ENCODE data around the gene ANKIB1. TPM values are rescaled to one million over a fixed set of nuclear protein-coding genes. Genes with fewer than 3 reads are reported as not detected.

The ANKIB1 gene
- total RNA-seq, 2 donors from 2014 or later: 38.9 to 41.5 TPM

DNA sequence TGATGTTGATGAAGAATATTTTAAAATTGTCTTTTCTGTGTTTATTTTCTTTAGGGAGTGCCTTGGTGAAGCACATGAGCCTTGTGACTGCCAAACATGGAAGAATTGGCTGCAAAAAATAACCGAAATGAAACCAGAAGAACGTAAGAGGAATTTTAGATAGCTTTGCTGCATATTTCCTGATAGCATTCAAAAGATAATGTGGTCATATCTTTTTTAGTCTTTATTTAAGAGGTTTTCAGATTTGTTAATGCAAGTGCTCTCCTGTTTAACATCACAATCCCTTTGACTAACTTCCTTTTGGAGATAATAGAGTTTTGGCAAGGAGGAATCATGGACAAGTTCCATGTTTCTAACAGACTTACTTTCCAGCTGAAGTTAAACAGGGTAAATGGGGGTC is 116.4 kb downstream of the ANKIB1 start:
- Histone ChIP-seq H3K27ac (no peak overlapping the region), H3K4me3 (no peak overlapping the region), H3K9ac (ENCODE audit: low read depth in 2 of 2, low read length in 2 of 2) (no peak overlapping the region), H3K36me3 (no peaks in the 10 kb centered on the region), H3K9me3 (no peaks in the 10 kb centered on the region), H3K4me1 (no peaks in the 10 kb centered on the region), H3K27me3 (no peaks in the 10 kb centered on the region)
- no peak for DNase-seq
- intact Hi-C loops (cut with DNase I): no loop called here
- TF ChIP-seq, protein P1, sequence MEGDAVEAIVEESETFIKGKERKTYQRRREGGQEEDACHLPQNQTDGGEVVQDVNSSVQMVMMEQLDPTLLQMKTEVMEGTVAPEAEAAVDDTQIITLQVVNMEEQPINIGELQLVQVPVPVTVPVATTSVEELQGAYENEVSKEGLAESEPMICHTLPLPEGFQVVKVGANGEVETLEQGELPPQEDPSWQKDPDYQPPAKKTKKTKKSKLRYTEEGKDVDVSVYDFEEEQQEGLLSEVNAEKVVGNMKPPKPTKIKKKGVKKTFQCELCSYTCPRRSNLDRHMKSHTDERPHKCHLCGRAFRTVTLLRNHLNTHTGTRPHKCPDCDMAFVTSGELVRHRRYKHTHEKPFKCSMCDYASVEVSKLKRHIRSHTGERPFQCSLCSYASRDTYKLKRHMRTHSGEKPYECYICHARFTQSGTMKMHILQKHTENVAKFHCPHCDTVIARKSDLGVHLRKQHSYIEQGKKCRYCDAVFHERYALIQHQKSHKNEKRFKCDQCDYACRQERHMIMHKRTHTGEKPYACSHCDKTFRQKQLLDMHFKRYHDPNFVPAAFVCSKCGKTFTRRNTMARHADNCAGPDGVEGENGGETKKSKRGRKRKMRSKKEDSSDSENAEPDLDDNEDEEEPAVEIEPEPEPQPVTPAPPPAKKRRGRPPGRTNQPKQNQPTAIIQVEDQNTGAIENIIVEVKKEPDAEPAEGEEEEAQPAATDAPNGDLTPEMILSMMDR (IDR thresholded peaks at IDR 0.05): no peak

DNA sequence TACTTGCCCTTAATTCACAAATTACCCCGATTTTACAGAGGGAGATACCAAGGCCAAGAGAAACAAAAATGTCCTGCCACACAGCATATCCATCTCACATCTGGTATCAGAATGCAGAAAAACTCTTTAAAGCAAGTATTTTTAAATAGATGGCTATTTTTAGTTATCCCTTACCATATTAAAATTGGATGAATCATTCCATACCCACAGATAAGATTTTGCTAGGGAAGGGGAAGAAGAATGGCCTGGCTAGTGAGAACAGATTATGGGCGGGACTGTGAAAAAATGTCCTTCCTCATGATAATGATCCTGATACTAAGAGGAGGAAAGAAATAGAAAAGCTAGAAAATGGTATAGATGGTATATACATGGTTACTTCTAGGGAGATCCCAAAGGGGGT is 121.0 kb downstream of the ANKIB1 start:
- Histone ChIP-seq H3K4me1 (no peaks in the 10 kb centered on the region), H3K36me3 (no peaks in the 10 kb centered on the region)

DNA sequence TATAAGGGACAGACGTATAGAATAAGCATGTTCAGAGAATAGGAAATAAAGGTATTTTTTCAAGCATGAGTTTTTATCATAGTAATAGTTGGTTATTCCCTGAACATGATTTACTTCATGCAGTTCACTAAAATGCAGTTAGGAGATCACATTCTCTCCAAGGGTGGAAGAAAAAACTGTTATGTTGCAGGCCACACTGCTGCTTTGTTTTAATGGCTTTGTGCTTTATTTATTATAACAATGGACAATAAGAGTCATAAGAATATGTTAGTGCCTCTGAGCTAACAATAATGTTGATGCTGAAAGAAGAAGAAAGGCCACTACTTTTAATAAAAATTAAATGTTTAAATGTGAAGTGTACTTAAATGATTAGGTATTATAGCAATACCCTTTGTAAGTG is 123.0 kb downstream of the ANKIB1 start:
- Histone ChIP-seq H3K27ac (no peak overlapping the region), H3K27me3 (no peaks in the 10 kb centered on the region), H3K4me3 (no peak overlapping the region), H3K9ac (ENCODE audit: low read depth in 2 of 2, low read length in 2 of 2) (no peak overlapping the region), H3K9me3 (no peaks in the 10 kb centered on the region), H3K36me3 (no peaks in the 10 kb centered on the region), H3K4me1 (no peaks in the 10 kb centered on the region)
- intact Hi-C loops (cut with DNase I): no loop called here
- DNase-seq: no peak
- TF ChIP-seq, protein P1 (IDR thresholded peaks at IDR 0.05): no peak

More for the DNA sequence above, 121.0 kb downstream of the ANKIB1 start:
- intact Hi-C loops (cut with DNase I): no loop called here
- Histone ChIP-seq H3K9me3 (no peaks in the 10 kb centered on the region), H3K4me3 (no peak overlapping the region), H3K27me3 (no peaks in the 10 kb centered on the region), H3K27ac (no peak overlapping the region), H3K9ac (ENCODE audit: low read depth in 2 of 2, low read length in 2 of 2) (no peak overlapping the region)
- TF ChIP-seq, protein P1 (IDR thresholded peaks at IDR 0.05): no peak
- DNase-seq: no peak

GRCh38 chr7:92375013-92375412 is 129.2 kb downstream of the ANKIB1 start:
- Histone ChIP-seq H3K9ac (ENCODE audit: low read depth in 2 of 2, low read length in 2 of 2) (no peak overlapping the region), H3K36me3 (no peaks in the 10 kb centered on the region), H3K9me3 (no peaks in the 10 kb centered on the region), H3K27me3 (no peaks in the 10 kb centered on the region), H3K27ac (no peak overlapping the region), H3K4me1 (no peaks in the 10 kb centered on the region), H3K4me3 (no peak overlapping the region)
- DNase-seq: no peak
- TF ChIP-seq, protein P1 (IDR thresholded peaks at IDR 0.05): no peak
- intact Hi-C loops (cut with DNase I): no loop called here

DNA sequence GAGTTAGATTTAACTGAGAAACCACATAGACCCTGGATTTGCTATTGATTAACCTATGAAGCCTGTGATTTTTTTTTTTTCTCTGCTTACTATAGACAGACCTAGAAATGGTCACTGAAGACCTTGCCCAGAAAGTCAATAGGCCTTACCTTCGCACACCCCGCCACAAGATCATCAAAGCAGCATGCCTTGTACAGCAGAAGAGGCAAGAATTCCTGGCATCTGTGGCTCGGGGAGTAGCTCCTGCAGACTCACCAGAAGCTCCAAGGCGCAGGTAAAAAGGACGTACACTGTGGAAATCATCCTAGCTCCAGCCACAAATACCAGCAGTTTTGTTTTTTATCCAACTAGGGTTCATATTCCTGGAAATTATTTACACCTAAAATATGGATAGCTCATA is 145.3 kb downstream of the ANKIB1 start:
- no peaks in the 10 kb centered on the region for H3K9me3 ChIP-seq
- no peaks in the 10 kb centered on the region for H3K27me3 ChIP-seq
- no peak overlapping the region for H3K9ac ChIP-seq (ENCODE audit: low read depth in 2 of 2, low read length in 2 of 2)
- no peaks in the 10 kb centered on the region for H3K4me1 ChIP-seq
- H3K27ac ChIP-seq: no peak overlapping the region
- H3K36me3 ChIP-seq: no peaks in the 10 kb centered on the region
- DNase-seq: no peak
- TF ChIP-seq, protein P1 (IDR thresholded peaks at IDR 0.05): no peak
- no peak overlapping the region for H3K4me3 ChIP-seq
- intact Hi-C loops (cut with DNase I): no loop called here

DNA sequence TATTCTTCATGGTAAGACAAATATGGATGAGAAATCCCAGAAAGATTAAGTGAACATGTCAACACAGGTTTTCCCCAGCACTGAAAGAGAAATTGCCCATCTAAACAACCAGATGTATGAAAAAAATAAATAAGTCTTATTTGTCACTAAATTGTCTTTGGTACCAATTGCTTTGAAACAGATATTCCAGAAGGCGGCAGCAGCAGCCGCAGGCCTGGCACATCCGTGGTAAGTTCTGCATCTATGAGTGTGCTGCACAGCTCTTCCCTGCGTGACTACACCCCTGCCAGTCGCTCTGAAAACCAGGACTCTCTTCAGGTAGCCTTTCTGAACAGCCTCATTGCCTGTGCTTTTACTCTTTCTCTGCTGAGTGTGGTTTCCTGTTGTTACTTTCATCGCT is 151.8 kb downstream of the ANKIB1 start:
- no peak for DNase-seq
- H3K27ac ChIP-seq: no peak overlapping the region
- no peaks in the 10 kb centered on the region for H3K4me1 ChIP-seq
- TF ChIP-seq, protein P1 (IDR thresholded peaks at IDR 0.05): no peak
- no peak overlapping the region for H3K4me3 ChIP-seq
- H3K36me3 ChIP-seq: no peaks in the 10 kb centered on the region
- H3K9me3 ChIP-seq: no peaks in the 10 kb centered on the region
- no peaks in the 10 kb centered on the region for H3K27me3 ChIP-seq
- H3K9ac ChIP-seq (ENCODE audit: low read depth in 2 of 2, low read length in 2 of 2): no peak overlapping the region
- intact Hi-C loops (cut with DNase I): no loop called here

Measured in colonic mucosa (tissue), 4 donors.